Articular chondrocyte of knee joint (primary cell): ENCODE data around the gene C1orf146. TPM values are rescaled to one million over a fixed set of nuclear protein-coding genes. Genes with fewer than 3 reads are reported as not detected.

Source experiments
- total RNA-seq: library from RNA; depleted of rRNA; stranded (reverse); fragments of >200 nt; gene quantifications from 2 replicates; pipeline ENCODE4 v1.2.3, GENCODE V29; 2012

The C1orf146 gene, protein sequence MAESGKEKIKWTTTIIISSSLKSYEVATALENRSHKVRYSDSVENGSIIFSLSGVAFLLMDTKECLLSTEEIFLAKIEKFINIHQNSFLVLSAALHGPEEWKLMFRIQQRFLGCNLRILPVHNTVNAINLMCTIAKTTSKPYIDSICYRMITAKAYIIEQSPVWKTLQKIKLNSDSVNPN
- not detected in 2 replicates for total RNA-seq

DNA sequence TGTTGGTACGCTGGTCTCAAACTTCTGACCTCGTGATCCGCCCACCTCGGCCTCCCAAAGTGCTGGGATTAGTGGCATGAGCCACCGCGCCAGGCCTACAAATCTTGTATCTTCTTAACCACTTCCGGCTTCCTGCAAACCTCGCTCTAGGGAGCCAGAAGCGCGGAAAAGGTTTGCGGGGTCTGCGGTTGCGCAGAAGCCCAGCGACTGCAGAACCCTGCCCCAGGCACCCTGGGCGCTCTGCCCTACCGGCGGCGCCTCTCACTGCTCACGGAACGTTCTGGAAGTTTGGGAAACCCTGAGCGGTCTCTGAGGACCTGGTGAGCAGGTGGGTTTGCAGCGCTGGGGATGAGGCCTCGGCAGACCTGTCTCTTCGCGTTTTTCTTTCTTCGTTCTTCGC lies at the start of gene C1orf146:
TSS of gene C1orf146 (plus strand) at position 195 of the 400 bp plus-strand sequence. CDS start 13,506 bp downstream, outside the sequence.

Other genes with a start within 250 kb of the C1orf146 start
- gene EPHX4, start 187.9 kb upstream of the C1orf146 start, total RNA-seq: 0.13 TPM in 1 of 2 replicates, not detected in the other
- gene SETSIP, start 142.5 kb upstream of the C1orf146 start, total RNA-seq: 0.26 TPM in 1 of 2 replicates, not detected in the other
- 6.3 and 8.8 TPM in 2 replicates for gene BTBD8, start 137.6 kb upstream of the C1orf146 start, total RNA-seq
- 17.0 and 17.4 TPM in 2 replicates for gene GLMN, start 81.1 kb downstream of the C1orf146 start, total RNA-seq
- gene RPAP2, start 81.1 kb downstream of the C1orf146 start, total RNA-seq: 15.9 and 26.9 TPM in 2 replicates